HCT116 (cell line): ENCODE data around the gene ARHGAP18.

Source experiments
- TF ChIP-seq, protein P1 (sequence below): IDR thresholded peaks from 2 replicates; pipeline ENCODE4 v1.6.1; 2012
- TF ChIP-seq, protein P2 (sequence below), 3 experiments: fragments of 200-600 bp in 1 of 3; sonication (generic) in 1 of 3; IDR thresholded peaks in 2 of 3; conservative IDR thresholded peaks in 1 of 3; 2 replicates each; pipeline ENCODE4 v1.5.1; 2012 to 2017; ENCODE audit warnings: low read depth in 2 of 3, low read length in 2 of 3, antibody characterized with exemption in 1 of 3, borderline replicate concordance in 1 of 3, control low read depth in 1 of 3, mild to moderate bottlenecking in 1 of 3, mixed read lengths in 1 of 3, mixed run types in 1 of 3, moderate library complexity in 1 of 3; ENCODE audit not compliant: insufficient read depth in 1 of 3
- TF ChIP-seq, protein P3 (sequence below): IDR thresholded peaks from 2 replicates; pipeline ENCODE4 v1.6.1; 2012

DNA sequence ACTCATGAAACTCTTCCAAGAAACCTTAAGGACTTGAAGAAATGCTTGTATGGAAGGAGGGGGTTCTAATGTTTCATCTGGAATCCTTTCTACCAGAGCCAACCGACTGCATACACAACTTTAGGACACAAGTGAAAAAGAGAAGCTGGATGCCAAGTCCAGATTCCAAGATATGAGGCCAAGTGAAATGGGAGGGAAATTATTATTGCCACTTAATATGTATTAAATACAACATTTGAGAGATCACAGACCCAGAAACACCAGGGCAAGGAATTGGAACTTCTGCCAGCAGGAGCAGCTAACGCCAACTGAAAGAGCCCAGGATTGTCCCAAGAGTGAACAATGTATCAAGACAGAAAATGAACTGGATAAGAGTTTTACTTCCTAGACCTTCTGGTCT, 144.2 kb downstream of the ARHGAP18 start:
- TF ChIP-seq, protein P1, sequence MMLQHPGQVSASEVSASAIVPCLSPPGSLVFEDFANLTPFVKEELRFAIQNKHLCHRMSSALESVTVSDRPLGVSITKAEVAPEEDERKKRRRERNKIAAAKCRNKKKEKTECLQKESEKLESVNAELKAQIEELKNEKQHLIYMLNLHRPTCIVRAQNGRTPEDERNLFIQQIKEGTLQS, result no peak
- TF ChIP-seq, protein P2, sequence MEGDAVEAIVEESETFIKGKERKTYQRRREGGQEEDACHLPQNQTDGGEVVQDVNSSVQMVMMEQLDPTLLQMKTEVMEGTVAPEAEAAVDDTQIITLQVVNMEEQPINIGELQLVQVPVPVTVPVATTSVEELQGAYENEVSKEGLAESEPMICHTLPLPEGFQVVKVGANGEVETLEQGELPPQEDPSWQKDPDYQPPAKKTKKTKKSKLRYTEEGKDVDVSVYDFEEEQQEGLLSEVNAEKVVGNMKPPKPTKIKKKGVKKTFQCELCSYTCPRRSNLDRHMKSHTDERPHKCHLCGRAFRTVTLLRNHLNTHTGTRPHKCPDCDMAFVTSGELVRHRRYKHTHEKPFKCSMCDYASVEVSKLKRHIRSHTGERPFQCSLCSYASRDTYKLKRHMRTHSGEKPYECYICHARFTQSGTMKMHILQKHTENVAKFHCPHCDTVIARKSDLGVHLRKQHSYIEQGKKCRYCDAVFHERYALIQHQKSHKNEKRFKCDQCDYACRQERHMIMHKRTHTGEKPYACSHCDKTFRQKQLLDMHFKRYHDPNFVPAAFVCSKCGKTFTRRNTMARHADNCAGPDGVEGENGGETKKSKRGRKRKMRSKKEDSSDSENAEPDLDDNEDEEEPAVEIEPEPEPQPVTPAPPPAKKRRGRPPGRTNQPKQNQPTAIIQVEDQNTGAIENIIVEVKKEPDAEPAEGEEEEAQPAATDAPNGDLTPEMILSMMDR (IDR thresholded peaks at IDR 0.05 in 2 of 3, conservative IDR thresholded peaks at IDR 0.05 in 1 of 3; ENCODE audit: borderline replicate concordance in 1 of 3, insufficient read depth in 1 of 3, low read depth in 2 of 3, low read length in 2 of 3), result no peak
- TF ChIP-seq, protein P3, sequence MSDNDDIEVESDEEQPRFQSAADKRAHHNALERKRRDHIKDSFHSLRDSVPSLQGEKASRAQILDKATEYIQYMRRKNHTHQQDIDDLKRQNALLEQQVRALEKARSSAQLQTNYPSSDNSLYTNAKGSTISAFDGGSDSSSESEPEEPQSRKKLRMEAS, result no peak
